LNCAP (cell line): ENCODE data around the gene LIPC.

Source experiments
- TF ChIP-seq, protein P1 (sequence below): fragments of 450-650 bp; IDR thresholded peaks from 2 replicates; pipeline ENCODE4 v1.5.1; 2017; ENCODE audit warnings: mild to moderate bottlenecking

The LIPC gene

GRCh38 chr15:58576657-58577056, 144.9 kb downstream of the LIPC start:
- TF ChIP-seq, protein P1, sequence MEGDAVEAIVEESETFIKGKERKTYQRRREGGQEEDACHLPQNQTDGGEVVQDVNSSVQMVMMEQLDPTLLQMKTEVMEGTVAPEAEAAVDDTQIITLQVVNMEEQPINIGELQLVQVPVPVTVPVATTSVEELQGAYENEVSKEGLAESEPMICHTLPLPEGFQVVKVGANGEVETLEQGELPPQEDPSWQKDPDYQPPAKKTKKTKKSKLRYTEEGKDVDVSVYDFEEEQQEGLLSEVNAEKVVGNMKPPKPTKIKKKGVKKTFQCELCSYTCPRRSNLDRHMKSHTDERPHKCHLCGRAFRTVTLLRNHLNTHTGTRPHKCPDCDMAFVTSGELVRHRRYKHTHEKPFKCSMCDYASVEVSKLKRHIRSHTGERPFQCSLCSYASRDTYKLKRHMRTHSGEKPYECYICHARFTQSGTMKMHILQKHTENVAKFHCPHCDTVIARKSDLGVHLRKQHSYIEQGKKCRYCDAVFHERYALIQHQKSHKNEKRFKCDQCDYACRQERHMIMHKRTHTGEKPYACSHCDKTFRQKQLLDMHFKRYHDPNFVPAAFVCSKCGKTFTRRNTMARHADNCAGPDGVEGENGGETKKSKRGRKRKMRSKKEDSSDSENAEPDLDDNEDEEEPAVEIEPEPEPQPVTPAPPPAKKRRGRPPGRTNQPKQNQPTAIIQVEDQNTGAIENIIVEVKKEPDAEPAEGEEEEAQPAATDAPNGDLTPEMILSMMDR = no peak

- TF ChIP-seq, protein P1 = no peak
Observed at GRCh38 chr15:58582160-58582559, 150.4 kb downstream of the LIPC start.

- TF ChIP-seq, protein P1 = no peak
Observed at GRCh38 chr15:58583171-58583908, 151.5 kb downstream of the LIPC start.

DNA sequence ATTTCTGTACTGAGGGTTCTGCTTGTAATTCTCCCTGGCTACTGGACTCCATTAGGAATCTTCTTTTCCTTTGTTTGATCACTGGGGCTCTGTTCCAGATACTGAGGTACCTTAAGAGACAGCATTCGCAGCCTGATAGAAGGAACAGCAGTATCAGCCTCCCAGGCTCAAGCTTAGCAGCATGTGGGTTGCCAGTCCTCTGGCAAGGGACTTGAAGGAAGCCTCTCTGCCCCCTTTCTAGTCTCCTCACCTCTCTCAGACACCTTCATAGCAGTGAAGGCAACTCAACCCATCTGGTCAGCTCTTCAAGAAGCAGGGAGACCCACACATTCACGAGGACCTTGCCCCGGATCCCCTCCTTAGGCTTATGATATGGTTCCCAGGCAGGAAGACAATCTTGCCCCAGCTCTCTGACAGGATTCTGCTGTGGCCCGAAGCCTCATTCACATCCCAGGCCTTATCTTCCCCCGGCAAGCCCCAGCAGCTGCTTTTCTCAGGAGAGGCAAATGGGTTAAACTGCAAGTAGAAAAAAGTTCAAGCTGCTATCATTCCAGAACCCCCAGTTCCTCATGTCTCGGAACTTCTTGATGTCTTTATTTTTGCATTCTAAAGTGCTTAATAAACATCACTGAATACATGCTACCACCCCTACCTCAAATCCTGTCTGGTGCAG, 153.1 kb downstream of the LIPC start:
- TF ChIP-seq, protein P1 = no peak

- TF ChIP-seq, protein P1 = no peak
Observed at GRCh38 chr15:58585693-58586443, 154.1 kb downstream of the LIPC start.

GRCh38 chr15:58587486-58587885, 155.7 kb downstream of the LIPC start:
- TF ChIP-seq, protein P1 = no peak

DNA sequence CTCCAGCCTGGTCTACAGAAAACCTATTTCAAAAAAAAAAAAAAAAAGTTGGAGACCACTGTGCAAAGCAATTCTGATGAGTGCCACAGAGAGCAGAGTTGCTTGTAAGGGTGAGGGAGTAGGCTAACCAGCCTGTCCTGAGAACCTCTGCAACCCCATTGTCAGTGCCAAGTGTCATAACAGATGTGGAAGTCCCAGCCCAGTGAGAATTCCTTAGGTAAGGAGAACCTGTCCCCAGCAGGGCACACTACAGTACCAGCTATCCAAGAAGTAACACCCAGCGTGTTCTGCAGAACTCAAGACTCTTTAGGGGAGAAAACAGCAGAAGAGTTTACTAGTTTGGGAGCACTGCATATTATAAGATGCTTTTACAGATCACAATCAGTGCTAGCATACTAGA, 156.3 kb downstream of the LIPC start:
- TF ChIP-seq, protein P1 = no peak
